NCI-H2107 treated with DMSO at 0.1 percent for 48 hours (cell line): ENCODE measurements around the gene NBEA.
A peak's percentile ranks its signal among the peaks of the same experiment; 100 is the strongest.

ENCODE experiments used
- DNase-seq: peaks from one replicate; lab custom pipeline; 2025; ENCODE audit not compliant: unreplicated experiment; lab: John Stamatoyannopoulos, UW

NBEA gene

DNA sequence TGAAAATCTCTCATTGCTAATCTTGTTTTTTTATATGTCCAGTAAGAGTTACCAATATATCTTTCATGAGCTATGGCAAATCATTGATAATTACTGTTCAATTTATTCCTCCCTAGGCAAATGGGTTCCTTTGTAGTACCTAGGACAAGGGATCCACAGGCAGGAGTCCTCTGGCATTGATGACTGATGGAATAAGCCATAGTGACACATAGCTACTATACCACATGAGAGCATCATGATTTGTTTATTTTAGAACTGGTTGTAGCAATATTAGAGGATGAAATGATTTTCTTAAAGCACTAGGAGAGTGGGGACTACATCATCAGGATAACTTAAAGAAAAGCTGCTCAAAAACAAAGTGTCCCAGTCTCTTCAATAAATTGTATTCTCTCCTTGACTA, 556.2 kb downstream of the NBEA start:
- DNase-seq: no peak

DNA sequence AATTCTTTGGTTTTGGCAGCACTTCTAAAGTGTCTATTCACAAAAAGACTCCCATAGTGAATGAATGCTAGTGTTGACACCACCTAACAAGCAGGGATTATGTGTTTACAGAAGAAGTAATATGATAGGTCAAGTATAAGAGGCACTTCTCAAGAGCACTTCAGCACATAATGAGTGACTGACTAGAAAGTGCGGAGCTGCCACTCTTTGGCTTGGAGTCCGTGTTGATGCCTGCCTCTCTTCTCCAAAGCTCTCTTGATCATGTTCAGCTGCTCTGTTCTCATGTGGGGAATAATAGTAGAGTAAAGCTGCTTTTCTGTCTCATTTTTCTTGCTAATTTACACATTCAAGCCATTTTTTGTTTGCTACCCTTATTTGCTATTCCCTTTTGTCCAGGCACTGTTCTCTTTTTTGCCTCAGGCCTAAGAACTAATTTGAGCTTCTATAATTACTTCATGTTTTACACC, 557.2 kb downstream of the NBEA start:
- peak; percentile 97 for DNase-seq

DNA sequence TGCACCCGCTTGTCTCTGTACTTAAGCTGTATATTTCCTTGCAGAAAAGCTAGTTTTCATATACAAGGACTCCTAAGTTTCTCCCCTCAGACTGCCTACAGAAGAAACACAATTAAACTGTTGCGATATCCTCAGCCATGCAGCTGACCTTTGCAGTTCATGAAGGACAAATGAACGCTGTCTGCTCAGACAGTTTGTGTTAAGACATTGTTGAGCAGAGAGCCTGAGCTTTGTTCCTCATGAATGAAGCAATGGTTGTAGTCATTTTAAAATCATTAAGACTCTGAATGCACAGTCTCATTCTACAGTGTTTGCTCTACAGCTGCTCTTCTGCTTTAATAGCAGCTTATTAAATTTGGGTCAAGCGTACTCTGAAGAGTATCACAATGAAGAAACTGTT, 557.6 kb downstream of the NBEA start:
- DNase-seq: no peak

DNA sequence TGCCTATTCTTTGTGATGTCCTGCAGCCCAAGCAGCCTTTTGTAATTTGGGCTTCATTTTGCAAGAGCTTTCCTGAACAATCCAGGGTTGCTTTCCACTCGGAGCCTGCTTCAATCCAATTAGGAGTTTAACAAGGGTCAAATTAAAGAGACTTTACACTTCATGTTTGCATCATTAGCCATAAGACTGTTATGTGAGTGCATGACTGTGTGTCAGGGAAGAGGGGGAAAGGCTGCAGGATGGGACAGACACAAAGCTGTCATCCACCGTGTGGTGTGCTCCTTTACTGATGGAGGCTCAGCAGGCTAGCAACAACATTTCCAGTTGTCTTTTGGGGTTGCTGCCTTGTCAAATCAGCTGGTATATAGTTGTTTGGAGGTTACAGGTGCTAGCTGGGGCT, 558.1 kb downstream of the NBEA start:
- no peak for DNase-seq

DNA sequence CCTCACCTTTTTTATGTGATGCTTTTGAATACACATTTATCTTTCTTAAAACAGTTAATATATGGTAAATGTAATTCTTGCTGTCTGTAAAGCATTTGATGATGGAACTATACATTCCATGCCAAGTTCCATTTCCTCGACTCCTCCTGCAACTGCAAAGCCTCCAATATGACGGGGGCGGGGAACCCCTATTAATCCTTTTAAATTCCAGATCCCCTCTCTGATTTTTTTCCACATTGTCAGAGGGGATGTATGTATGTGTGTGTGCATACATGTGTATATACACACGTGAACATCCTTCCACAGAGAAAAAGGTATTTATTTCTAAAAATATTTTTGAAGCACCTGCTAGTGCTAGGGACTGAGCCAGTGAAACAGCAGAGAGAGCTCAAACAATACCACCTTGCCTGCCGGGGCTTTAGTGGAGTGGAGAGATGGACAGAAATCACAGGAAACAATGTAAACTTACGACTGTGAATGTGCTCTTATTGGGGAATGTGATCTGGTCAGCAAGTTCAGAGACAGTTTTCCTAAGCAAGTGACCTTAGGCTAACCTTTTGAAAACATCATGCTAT, 559.7 kb downstream of the NBEA start:
- DNase-seq: no peak

DNA sequence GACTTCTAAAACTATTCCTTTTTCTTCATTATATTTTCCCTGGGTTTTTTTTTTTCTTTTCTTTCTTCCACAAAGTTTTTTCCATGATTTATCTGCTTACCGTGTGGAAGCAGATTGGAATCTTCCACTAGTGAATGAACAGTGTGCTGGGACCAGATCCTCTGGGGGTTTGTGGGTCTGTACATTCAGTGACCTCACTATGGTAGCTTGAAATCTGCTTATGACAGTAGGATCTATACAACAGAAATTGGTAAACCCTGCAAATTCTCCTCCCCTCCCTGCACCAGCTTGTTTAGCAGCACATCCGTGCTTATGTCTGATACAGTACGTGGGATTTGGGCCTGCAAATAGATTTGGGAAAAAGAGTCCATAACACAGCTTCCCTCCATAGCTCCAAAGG, 560.4 kb downstream of the NBEA start:
- no peak for DNase-seq

DNA sequence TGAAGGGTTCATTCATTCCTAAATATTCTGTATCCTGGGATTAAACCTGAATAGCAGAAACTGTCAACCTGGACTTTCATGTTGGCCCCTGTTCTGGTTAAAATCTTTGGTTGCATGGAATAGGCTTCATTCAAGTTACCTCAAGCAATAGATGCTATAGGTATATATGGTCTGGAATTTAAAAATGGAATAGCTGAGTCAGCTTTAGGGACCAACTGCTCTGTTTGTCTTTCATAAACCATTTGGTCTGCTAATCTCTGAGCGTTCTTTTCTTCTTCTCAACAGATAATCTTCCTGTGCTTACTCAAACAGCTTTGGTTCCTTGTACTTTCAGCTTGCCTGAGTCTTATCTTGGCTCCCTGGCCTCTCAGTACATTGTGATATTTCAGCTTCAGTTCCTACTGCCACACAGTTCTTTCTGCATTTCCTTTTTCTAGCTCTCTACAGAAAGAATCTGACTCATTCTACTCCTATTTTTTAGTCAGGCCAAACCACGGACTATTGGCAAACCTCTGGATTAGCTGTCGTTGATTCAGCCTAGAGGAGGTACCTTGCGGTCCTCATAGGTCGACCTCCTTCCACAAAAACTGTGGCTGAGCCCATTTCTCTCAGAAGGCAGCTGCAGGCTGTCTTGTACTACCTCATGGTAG, 570.3 kb downstream of the NBEA start:
- no peak for DNase-seq

DNA sequence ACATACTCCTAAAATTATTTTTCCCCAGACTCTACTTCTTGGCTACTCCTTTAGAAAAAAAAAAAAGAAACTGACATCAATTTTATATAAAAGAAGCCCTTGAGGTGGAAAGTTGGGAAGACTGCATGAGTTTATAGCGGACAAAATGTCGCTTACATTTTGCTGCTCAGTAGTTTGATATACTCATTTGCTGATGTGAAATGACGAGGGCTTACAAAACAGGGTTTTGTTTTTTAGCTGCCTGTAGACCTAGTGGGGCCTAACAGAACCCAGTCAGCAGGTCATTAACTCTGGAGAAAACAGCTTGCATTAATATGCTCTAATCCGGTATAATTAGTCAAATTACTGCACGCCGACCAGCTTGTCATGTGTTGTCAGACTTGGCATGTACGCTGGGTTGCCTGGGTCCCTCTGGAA, 572.0 kb downstream of the NBEA start:
- DNase-seq: no peak

DNA sequence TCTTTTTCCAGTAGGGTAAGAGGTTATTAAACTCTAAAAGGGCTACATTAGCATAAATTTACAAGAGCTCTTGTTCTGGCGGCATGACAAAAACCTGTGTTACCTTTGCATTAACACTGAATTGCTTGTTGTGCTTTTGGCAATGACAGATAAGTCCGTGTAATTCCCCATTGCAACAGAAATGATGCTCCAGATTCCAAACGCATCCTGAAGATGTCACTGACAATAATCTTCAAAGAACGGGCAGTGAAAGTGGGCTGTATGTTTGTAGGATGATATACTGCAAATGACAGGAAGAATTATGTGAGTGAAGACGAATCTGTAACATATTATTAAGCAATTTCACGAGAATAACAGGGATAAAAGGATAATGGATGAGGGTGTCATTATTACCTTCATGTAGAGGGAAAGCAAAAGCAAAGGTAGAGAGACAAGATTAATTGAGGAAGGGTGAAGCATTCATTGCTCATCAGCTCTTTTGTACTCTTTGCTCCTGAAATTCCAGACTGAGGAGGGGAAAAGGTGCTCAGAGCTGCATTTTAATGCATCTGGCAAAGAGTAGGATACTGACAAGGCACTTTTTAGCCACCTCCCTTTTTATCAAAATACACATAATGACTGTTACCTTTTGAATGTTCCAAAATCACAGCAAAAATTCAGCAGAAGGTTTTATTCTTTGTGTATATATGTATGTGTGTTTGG, 572.9 kb downstream of the NBEA start:
- no peak for DNase-seq

DNA sequence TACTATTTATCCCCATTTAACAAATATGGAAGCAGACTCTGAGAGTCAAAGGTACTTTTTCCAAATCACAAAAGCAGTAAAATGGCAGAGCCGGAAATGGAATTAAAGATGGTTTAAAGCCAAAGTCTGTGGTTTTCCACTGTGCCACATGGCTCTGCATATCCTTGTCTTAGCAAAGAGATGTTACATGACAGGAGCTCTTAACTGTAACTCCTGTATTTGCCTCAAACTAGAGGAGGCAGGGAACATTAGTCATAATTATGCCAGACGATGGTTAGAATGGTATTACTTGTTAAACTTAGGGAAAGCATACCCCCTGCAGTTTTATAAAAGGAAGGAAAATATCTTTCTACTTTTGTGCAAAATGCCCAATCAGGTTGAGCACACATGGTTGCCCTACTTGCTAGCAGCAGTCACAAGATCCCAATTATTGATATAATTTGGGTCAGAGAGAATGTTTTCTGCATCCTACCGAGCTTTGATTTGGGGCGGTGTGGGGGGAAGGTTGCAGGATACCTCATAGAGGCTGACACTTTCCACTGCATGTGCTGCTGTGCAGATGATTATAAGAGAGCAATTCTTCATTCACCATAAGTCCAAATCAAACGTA, 576.4 kb downstream of the NBEA start:
- no peak for DNase-seq

DNA sequence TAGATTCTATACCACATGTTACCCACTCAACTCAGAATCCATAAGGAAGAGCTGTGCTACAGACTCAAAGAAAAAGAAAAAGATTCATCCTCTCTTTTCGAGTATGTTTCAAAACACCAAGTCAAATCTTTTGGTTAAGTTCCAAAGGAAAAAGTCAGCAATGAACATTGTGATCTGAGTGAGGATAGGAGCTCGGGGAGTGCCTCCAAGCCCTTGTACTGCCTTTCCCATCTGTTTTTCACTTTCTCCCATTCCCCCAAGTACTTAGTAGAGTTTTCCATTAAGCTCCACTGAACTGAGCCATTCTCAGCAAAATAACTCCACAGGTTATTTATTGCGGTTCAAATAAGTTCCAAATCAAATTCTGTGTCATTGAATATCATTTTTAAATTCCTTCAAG, 582.1 kb downstream of the NBEA start:
- DNase-seq: no peak

DNA sequence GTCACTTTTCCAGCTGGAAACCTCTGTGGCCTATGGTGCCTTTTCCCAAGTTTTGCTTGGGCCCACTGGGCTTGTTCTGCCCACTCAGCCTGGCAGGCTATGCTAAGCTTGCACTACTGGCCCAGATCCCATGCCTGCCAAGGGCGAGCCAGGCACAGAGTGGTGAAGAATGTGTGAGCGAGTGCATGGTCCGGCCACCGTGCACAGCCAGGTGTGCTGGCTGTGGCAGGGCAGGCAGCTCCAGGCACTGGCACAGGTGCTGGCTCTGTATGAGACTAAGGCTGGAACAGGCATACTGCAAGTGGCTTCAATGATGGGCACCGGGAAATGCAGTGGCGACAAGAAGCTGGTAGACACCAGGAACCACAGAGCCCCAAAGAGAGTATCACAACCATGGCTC, 584.5 kb downstream of the NBEA start:
- DNase-seq: no peak

DNA sequence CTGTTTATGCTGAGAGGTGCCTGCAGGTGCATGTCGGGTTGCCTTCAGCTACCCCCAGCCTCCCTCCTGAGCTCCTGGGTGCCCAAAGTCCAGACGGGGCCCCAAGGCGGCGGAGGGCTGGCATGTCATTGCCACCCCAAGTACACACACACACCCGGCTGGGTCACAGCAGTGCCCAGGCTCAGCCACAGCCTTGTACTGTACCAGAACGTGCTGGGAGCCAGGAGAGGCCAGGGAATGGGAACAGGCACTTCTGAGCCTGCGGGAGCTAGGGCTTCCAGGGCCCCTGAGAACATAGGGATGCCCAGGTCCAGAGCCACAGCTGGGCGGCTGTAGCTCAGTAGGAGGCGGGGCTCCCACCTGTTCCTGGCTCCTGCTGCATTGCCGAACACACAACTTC, 585.4 kb downstream of the NBEA start:
- DNase-seq: no peak

DNA sequence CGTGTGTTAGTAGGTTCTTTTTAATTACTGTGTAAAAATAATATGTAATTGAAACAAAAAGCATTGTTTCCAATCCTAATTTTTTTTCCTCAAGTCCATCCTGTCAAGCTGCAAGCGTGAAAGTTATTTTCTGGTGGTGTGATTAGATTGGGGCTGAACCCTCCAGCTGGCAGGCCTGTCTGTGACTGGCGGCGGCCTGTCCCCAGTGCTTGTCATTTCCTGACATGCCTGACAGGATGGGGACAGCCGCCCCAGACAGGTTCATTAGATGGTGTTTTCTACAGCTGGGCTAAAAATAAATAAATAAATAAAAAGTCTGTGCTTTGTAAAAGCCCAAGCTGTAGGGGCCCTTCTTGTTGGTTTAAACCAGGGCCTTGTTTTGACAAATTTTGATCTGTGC, 588.1 kb downstream of the NBEA start:
- DNase-seq: no peak

DNA sequence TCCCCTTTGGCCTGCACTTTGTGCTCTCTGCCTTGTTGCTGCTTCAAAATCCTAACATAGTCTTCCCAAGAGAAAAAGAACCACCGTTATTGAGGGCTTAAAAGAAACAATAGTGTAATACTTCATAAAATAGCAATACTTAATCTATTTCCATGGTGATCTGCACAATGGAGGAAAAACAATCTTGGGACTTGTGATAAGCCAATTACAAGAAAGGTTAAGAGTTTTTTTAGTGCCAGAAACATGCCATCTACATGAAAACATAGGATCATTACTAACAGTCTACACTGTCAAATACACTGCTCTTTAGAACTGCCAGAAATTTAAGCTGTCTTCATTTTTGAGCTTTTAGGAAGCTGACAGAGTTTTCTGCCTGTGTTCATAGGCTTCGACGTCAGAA, 588.5 kb downstream of the NBEA start:
- no peak for DNase-seq

DNA sequence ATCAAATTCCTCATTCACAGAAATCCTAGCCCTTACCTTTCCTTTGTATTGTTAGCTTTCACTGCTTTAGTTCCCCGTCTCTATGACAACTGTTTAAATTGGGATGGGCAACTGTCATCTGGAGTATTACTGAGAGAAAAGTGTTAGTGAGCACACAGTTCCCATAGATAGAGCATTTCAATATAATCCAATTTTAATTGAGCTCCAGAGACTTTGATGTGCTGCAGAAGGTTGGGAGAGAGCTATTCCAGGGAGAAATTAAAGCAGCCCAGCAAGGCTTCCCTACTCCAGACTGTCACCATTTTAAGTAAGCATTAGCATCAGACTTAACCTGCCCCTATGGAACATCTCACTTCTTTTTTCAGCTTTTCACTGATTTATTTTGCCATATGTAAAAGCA, 589.5 kb downstream of the NBEA start:
- DNase-seq: no peak

DNA sequence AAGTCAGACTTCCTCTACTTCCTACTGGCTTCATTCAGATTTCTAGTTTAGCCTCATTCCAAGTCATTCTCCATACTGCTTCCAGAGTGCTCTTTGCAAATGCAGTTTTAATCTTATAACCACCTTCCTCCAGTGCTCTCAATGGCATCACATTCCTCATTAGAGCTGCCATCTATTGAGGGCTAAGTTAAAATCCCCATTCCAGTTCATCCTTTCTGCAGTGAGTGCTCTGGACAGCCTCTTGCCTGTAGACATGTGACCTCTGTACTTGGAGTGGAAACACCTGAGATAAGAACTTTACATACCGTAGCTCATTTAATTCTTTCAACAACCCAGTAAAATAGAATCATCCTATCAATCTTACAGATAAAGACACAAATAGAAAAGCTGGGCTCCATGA, 592.3 kb downstream of the NBEA start:
- no peak for DNase-seq

DNA sequence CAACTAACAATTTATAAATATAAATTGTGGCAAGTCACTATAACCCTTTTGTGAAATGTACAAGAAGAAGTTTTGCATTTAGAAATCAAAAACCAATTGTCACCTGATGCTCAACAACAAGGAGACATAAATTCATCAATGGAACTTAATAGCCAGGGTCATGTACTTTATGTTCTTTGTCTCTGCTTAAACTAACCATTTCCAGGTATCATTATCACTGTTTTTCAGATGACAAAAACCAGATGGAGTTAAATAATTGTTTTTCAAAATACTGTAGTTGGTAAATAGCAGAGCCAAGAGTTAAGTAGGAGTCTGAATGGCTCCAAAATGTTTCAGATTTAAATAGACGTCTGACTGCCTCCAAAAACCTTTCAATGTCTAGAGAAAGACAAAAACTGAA, 606.7 kb downstream of the NBEA start:
- DNase-seq: no peak

DNA sequence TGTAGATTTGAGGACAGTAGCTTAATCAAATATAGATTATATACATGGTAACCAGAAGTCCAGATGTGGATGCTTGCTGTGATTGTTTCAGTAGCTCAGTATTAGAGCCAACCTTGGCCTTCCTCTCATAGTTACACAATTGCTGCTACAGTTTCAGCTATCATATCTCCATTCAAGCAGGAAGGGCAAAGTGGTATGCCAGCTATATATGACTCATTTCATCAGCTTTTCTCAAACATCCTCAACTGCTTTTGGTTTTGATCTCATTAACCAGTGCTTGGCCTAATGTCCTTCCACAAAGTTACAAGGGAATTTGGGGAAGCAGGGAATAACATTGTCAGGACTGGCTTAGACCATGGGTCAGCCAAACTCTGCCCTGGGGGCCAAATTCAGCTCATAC, 607.4 kb downstream of the NBEA start:
- no peak for DNase-seq

DNA sequence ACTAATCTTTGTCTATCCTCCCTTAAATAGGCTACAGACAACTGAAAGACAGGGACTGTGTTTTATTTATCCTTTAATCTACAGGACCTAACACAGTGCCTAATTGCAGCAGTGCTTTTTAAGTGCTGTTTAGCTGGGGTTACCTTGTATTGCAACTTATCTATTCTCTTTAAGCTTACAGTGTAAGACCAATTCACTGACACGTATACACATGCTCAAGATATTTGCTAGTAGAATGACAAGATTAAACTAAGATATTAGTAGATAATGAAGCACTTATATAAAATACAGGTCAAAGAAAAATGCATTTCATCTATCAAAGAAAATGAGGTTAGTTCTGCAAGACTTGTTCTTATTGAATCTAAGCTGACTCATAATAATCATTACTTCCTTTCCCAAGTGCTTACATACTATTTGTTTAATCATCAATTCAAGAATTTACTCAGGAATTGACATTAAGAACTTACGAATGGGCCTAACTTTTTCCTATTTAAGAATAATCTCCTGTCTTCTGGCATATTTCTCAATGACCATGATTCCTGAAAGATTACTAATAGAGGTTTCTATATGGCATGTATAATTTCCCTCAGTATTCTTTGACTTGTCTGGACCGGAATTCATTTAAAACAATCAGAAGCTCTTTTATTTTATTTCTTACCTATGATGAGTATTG, 610.2 kb downstream of the NBEA start:
- DNase-seq: no peak

DNA sequence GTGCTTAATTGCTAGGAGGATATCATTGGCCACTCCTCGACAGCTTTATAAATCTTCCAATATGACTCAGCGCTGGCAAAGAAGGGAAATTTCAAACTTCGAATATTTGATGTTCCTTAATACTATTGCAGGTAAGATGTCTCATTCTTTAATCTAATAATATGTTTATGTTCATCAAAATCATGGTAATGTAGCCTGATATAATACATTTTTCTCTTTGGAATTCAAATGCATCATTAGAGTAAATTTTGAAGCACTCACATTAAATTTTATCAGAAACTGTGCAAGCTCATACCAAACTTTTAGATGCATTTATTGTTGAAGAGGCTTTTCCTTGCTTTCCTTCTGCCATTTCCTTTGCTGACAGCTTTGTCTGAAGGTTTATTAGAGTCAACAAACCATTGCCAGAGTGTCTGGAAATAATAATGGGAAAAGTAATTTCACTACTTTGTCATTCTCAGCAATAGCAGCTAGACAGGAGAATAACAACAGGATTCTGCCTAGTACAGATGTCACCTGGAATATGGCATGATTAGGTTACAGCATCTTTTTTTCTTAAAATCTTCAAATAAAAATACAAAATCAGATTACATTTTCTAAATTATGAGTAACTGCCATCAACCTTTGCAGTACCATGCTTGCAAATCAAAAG, 613.0 kb downstream of the NBEA start:
- DNase-seq: no peak
